A172 (cell line): ENCODE data around the gene RPE. TPM values are rescaled to one million over a fixed set of nuclear protein-coding genes. Genes with fewer than 3 reads are reported as not detected.

ENCODE experiments used
- DNase-seq: peaks from one replicate; pipeline ENCODE4 v3.0.0-alpha.2; 2015; ENCODE audit warnings: low spot score
- total RNA-seq: library from RNA; depleted of rRNA; stranded (reverse); fragments of >200 nt; shearing (Covaris generic); gene quantifications from 2 replicates; pipeline ENCODE4 v1.2.3, GENCODE V29; 2014

RPE gene
- total RNA-seq, 1 experiment from 2014 or later, result 129 TPM

- DNase-seq, result no peak
Measured at GRCh38 chr2:210000464-210001324, 1.7 kb upstream of the RPE start.

- no peak for DNase-seq
Measured at GRCh38 chr2:210003359-210003758, 921 bp downstream of the RPE start.

GRCh38 chr2:210004881-210005280, 2.4 kb downstream of the RPE start:
- DNase-seq, result no peak

GRCh38 chr2:210007895-210008294, 5.5 kb downstream of the RPE start:
- DNase-seq, result no peak

GRCh38 chr2:210009126-210009525, 6.7 kb downstream of the RPE start:
- no peak for DNase-seq

GRCh38 chr2:210009896-210010295, 7.5 kb downstream of the RPE start:
- DNase-seq, result no peak

- DNase-seq, result no peak
Measured at GRCh38 chr2:210020138-210020537, 17.7 kb downstream of the RPE start.

GRCh38 chr2:210022824-210023223, 20.4 kb downstream of the RPE start:
- no peak for DNase-seq

- no peak for DNase-seq
Measured at GRCh38 chr2:210027608-210028007, 25.2 kb downstream of the RPE start.

- no peak for DNase-seq
Measured at GRCh38 chr2:210028178-210028577, 25.7 kb downstream of the RPE start.

- DNase-seq, result no peak
Measured at GRCh38 chr2:210034087-210034683, 31.7 kb downstream of the RPE start.

- no peak for DNase-seq
Measured at GRCh38 chr2:210035679-210036078, 33.2 kb downstream of the RPE start.

GRCh38 chr2:210038078-210038477, 35.6 kb downstream of the RPE start:
- DNase-seq, result no peak

GRCh38 chr2:210046851-210047500, 44.5 kb downstream of the RPE start:
- DNase-seq, result no peak

- DNase-seq, result no peak
Measured at GRCh38 chr2:210049831-210050230, 47.4 kb downstream of the RPE start.

- no peak for DNase-seq
Measured at GRCh38 chr2:210050885-210051284, 48.4 kb downstream of the RPE start.

GRCh38 chr2:210054696-210055095, 52.3 kb downstream of the RPE start:
- no peak for DNase-seq

GRCh38 chr2:210055825-210056224, 53.4 kb downstream of the RPE start:
- no peak for DNase-seq

GRCh38 chr2:210063306-210063705, 60.9 kb downstream of the RPE start:
- no peak for DNase-seq
